NCI-H82 treated with DMSO at 0.1 percent for 48 hours (cell line): Measurements from ENCODE around the gene FPR3.
"Not testable (repeated sequence)": the region's sequence is repeated elsewhere in the genome, so short reads cannot be mapped to it uniquely, and the experiment has no call there.

ENCODE experiments used
- DNase-seq: peaks from one replicate; lab custom pipeline; 2025; ENCODE audit not compliant: unreplicated experiment; lab: John Stamatoyannopoulos, UW

The FPR3 gene

GRCh38 chr19:51806571-51806970 is 11.6 kb downstream of the FPR3 start:
- not testable (repeated sequence) for DNase-seq

DNA sequence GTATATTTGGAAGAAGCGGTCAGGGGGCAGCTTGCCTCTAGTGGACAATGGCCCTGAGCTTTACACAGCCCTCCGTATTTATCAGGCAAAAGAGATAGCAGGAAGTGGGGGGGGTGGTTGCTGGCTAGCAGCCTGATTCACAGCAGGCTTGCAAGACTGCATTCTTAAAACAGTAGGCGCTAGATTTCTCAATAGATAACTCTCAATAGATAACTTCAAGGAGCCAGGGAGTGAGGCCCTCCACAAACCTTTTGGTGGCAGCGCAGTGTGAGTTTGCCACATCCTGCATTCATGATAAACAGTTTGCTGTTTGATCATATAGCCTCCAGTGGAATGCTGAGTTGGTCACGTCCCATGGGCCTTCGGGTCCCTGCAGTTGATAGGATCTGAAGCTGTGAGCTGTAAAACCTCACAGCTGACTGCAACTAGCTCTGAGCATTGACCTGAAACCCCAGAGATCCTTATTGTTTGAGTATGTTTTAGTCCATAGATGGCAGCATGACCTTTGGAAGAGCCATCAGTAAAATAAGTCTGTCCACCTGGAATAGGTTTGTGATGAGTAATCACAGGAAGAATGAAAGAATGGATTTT is 12.2 kb downstream of the FPR3 start:
- DNase-seq: no peak

GRCh38 chr19:51807925-51808324 is 13.0 kb downstream of the FPR3 start:
- no peak for DNase-seq

- DNase-seq: no peak
These were observed 13.5 kb downstream of the FPR3 start for GRCh38 chr19:51808333-51808986.

GRCh38 chr19:51809787-51810186 is 14.8 kb downstream of the FPR3 start:
- DNase-seq: no peak

DNA sequence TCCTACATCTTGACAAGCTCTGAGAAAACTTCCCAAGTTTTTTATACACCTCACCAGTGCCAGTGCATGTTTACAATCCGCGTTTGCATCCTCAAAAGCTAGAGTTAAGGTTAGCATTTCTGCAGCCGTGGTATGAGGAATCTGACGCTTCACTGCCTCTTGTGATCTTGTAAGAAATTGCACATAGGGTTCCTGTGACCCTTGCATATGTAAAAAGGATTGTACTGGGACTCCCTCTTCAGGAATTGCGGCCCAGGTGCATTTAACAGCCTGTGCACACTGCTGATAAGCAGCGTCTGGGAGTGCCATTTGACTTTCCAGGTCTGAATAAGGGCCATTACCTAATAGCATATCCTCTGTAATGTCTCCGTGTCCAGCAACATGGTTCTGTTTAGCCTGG is 15.3 kb downstream of the FPR3 start:
- DNase-seq: no peak

DNA sequence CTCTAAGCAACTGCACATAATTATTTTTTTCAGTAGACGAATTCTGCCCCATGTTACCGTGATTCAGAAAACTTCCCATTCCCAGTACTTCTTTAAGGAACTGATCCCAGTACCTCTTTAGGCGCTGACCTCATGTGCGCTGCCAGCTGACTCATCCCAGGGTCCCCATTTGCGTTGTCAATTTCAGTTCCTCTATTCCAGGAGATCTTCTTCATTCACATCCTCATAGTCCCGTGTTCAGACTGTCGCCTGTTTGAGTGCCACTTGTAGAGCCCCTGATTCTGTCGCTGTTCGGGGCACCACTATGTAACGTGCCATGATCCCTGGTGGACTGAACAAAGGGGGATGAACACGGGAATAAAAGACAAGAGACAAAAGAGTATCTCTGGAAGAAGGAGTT is 16.4 kb downstream of the FPR3 start:
- DNase-seq: no peak

DNA sequence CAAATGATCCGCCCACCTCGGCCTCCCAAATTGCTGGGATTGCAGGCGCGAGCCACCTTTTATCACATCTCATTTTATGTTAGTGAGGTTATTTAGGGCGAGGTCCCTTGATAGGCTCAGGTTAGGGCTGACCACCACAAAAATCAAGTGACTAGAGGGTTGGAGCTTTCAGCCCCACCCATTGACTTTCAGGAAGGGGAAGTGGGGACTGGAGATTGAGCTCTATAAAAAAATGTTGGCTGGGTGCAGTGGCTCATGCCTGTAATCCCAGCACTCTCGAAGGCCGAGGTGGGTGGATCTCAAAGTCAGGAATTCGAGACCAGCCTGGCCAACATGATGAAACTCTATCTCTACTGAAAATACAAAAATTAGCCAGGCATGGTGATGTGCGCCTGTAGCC is 20.1 kb downstream of the FPR3 start:
- no peak for DNase-seq

GRCh38 chr19:51816711-51817110 is 21.8 kb downstream of the FPR3 start:
- DNase-seq: no peak

DNA sequence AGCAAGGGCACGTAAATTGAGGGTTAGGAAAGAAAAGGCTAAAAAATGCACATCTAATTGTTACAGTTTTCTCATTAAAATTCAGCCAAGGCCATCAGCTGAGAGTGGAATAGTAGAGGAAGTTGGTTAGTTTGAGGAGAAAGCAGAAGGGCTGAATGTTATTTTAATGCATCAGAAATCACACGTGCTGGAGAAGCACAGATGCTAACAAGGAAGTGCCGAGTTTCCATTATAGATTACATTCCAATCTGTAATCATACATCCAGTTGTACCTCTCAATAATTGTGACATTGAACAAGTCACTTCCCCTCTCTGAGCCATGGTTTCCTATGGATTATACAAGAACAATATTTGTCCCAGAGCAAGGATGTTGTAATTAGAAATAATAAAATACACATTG is 25.1 kb downstream of the FPR3 start:
- no peak for DNase-seq

DNA sequence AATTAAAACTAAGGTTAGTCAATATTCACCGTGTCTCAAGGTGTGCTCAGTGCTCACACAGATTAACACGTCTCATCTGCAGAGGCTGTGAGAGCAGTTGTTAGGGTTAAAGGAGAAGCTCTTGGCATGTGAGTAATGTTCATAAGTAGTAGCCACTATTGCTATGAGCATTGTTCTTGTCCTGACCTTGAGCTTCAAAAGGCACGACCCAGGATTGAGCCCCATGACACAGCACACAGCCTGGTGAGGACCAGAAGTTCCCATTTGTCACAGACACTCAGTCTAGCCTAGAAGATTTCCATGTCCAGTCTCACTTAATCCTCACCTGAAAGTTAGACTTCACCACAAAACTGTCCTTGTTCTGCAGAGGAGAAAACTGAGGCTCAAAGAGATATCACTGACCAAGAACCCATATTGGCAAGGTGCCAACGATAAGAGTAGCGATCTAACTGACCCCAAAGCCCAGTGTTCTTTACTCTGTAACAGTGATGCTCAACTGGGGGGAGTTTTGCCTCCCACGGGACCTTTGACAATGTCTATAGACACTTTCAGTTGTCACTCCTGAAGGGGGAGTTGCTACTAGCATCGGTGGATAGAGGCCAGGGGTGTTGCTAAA is 26.0 kb downstream of the FPR3 start:
- no peak for DNase-seq

GRCh38 chr19:51821456-51821855 is 26.5 kb downstream of the FPR3 start:
- DNase-seq: no peak

- DNase-seq: no peak
These were observed 27.0 kb downstream of the FPR3 start for GRCh38 chr19:51821921-51822320.

GRCh38 chr19:51822325-51822724 is 27.4 kb downstream of the FPR3 start:
- DNase-seq: no peak

DNA sequence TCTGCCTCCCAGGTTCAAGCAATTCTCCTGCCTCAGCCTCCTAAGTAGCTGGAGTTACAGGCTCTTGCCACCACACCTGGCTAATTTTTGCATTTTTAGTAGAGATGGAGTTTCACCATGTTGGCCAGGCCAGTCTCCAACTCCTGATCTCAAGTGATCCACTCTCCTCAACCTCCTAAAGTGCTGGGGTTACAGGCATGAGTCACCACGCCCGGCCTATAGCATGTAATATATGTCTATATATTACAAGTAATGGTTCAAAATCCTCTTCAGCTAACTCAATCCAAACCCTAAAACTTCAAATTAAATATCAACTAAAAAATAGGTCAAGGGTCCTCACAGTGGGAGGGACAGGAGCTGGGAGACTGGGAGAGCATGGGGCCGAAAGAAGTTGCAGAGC is 28.0 kb downstream of the FPR3 start:
- no peak for DNase-seq

DNA sequence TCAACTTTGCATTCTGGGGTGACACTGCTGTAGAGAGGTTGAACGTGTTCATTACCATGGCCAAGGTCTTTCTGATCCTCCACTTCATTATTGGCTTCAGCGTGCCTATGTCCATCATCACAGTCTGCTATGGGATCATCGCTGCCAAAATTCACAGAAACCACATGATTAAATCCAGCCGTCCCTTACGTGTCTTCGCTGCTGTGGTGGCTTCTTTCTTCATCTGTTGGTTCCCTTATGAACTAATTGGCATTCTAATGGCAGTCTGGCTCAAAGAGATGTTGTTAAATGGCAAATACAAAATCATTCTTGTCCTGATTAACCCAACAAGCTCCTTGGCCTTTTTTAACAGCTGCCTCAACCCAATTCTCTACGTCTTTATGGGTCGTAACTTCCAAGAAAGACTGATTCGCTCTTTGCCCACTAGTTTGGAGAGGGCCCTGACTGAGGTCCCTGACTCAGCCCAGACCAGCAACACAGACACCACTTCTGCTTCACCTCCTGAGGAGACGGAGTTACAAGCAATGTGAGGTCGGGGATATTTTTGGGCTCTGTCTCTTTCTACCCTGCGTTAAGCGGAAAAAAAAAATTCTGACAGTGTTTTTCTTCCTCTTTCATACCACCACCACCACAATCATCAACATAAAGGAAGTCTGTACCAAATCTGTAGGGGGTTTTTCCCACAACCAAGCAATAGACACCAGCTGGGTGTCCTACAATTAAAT is 29.5 kb downstream of the FPR3 start:
- DNase-seq: no peak

DNA sequence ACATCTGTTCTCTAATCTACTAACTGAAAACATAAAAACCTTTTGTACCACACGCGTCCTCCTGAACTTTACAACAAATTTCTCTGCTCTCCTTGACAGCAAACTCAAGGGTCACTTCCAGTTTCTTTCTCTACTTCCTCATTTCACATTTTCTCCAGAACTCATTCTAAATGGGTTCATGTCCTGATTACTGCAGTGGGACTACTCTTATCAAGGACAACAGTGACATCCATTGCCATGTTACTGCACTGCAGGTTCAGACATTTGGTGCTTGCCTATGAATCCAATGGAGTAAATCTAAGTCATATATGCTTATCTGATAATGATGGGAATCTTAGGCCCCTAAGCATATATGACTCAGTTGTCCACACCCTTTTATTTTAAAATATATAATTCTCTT is 35.3 kb downstream of the FPR3 start:
- DNase-seq: no peak

DNA sequence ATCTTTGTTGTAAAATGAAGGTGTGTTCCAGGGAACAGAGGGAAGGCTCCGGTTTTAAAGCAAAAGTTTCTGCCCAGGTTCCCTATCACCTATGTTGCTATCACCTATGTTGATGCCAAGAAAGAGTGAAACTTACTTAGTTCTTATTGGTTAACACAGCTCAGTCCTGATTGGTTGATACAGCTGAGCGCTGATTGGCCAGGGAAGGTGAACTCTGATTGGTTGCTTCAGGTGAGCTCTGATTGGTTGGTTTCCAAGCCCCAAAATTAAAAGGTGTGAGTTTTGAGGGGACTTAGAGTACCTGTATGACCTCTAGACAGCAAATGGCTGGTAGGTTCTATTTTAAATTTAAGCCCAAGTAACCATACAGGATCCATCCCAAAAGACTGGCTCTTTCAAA is 42.2 kb downstream of the FPR3 start:
- DNase-seq: no peak

GRCh38 chr19:51861870-51862622 is 67.1 kb downstream of the FPR3 start:
- DNase-seq: no peak

- no peak for DNase-seq
These were observed 78.1 kb downstream of the FPR3 start for GRCh38 chr19:51873097-51873496.
